GM23338 (cell line): ENCODE data around the gene R3HDM2. TPM values are rescaled to one million over a fixed set of nuclear protein-coding genes. Genes with fewer than 3 reads are reported as not detected.

Experiments used
- ATAC-seq: fragments of 200-7000 bp; cut with Tn5 transposase; 3 replicates; pipeline ENCODE4 v1.9.1; 2020
- DNase-seq: peaks from one replicate; pipeline ENCODE4 v3.0.0-alpha.2; 2015; ENCODE audit warnings: low spot score
- H2AFZ ChIP-seq: fragments of 200-600 bp; sonication (generic); 2 replicates; pipeline ENCODE4 v1.8.0; 2016; ENCODE audit warnings: antibody characterized with exemption, mild to moderate bottlenecking, moderate library complexity
- H3F3A ChIP-seq: fragments of 200-600 bp; sonication (generic); replicated peaks from 2 replicates; pipeline ENCODE4 v1.8.0; 2017; ENCODE audit warnings: antibody characterized with exemption, mixed run types, low read depth
- H3K27ac ChIP-seq: fragments of 200-600 bp; sonication (generic); 2 replicates; pipeline ENCODE4 v1.6.1; 2016; ENCODE audit warnings: low read depth
- H3K27me3 ChIP-seq: fragments of 200-600 bp; sonication (generic); 2 replicates; pipeline ENCODE4 v1.8.0; 2016; ENCODE audit warnings: mild to moderate bottlenecking, mixed run types, moderate library complexity; ENCODE audit not compliant: insufficient read depth
- H3K36me3 ChIP-seq: fragments of 200-600 bp; sonication (generic); 2 replicates; pipeline ENCODE4 v1.8.0; 2016; ENCODE audit warnings: mild to moderate bottlenecking; ENCODE audit not compliant: insufficient read depth
- H3K4me1 ChIP-seq: fragments of 200-600 bp; sonication (generic); 2 replicates; pipeline ENCODE4 v1.8.0; 2016; ENCODE audit warnings: mild to moderate bottlenecking, moderate library complexity; ENCODE audit not compliant: insufficient read depth
- H3K4me2 ChIP-seq: fragments of 200-600 bp; sonication (generic); 2 replicates; pipeline ENCODE4 v1.7.1; 2017; ENCODE audit warnings: mixed run types
- H3K4me3 ChIP-seq: fragments of 200-600 bp; sonication (generic); 2 replicates; pipeline ENCODE4 v1.6.1; 2016; ENCODE audit warnings: mixed run types
- H3K79me2 ChIP-seq: fragments of 200-600 bp; sonication (generic); replicated peaks from 2 replicates; pipeline ENCODE4 v1.8.0; 2017; ENCODE audit warnings: mild to moderate bottlenecking; ENCODE audit not compliant: insufficient read depth
- H3K9me2 ChIP-seq: fragments of 200-600 bp; sonication (generic); 2 replicates; pipeline ENCODE4 v1.8.0; 2017; ENCODE audit not compliant: insufficient read depth
- H4K20me1 ChIP-seq: fragments of 200-600 bp; sonication (generic); replicated peaks from 2 replicates; pipeline ENCODE4 v1.8.0; 2017; ENCODE audit warnings: mild to moderate bottlenecking; ENCODE audit not compliant: insufficient read depth
- H3K27ac Mint-ChIP-seq: 2 replicates; pipeline ENCODE4 v1.8.0; 2020; ENCODE audit warnings: inconsistent platforms, mild to moderate bottlenecking, moderate library complexity, mixed read lengths
- H3K27me3 Mint-ChIP-seq: 3 replicates; pipeline ENCODE4 v1.8.0; 2022; ENCODE audit warnings: low read depth, mild to moderate bottlenecking, moderate library complexity, mixed read lengths, inconsistent platforms; ENCODE audit not compliant: insufficient read depth, poor library complexity
- H3K36me3 Mint-ChIP-seq: 3 replicates; pipeline ENCODE4 v1.8.0; 2021; ENCODE audit warnings: low read depth, mild to moderate bottlenecking, inconsistent platforms, moderate library complexity, mixed read lengths
- H3K4me1 Mint-ChIP-seq: 3 replicates; pipeline ENCODE4 v1.8.0; 2020; ENCODE audit warnings: mild to moderate bottlenecking, inconsistent platforms, mixed read lengths
- H3K4me3 Mint-ChIP-seq: 3 replicates; pipeline ENCODE4 v1.8.0; 2021; ENCODE audit warnings: moderate library complexity, mild to moderate bottlenecking, inconsistent platforms, mixed read lengths
- H3K9me3 Mint-ChIP-seq: 3 replicates; pipeline ENCODE4 v1.8.0; 2020; ENCODE audit warnings: moderate library complexity, mild to moderate bottlenecking, inconsistent platforms, mixed read lengths
- CREB1 ChIP-seq: fragments of 250-450 bp; sonication (Bioruptor Pico); IDR thresholded peaks from 2 replicates; pipeline ENCODE4 v1.5.0; 2020; ENCODE audit warnings: low read depth, mild to moderate bottlenecking, moderate library complexity
- CTCF ChIP-seq, 2 experiments: fragments of 200-600 bp in 1 of 2; sonication (generic) in 1 of 2; conservative IDR thresholded peaks; 2 replicates each; pipeline versions ENCODE4 v1.5.1 to v1.6.1; 2016 to 2017; ENCODE audit warnings: antibody characterized with exemption in 2 of 2, low read depth in 2 of 2, mild to moderate bottlenecking in 2 of 2, moderate library complexity in 1 of 2
- EZH2 ChIP-seq: fragments of 200-600 bp; sonication (generic); IDR thresholded peaks from one replicate; pipeline ENCODE4 v1.8.0; 2017; ENCODE audit warnings: antibody characterized with exemption, mild to moderate bottlenecking, low read depth; ENCODE audit not compliant: unreplicated experiment
- EZH2phosphoT487 ChIP-seq: fragments of 200-600 bp; sonication (generic); IDR thresholded peaks from one replicate; pipeline ENCODE4 v1.8.1; 2018; ENCODE audit warnings: antibody characterized with exemption; ENCODE audit not compliant: unreplicated experiment
- JUNB ChIP-seq: IDR thresholded peaks from one replicate; pipeline ENCODE4 v1.6.1; 2016; ENCODE audit warnings: antibody characterized with exemption; ENCODE audit not compliant: unreplicated experiment
- NANOG ChIP-seq: IDR thresholded peaks from 2 replicates; pipeline ENCODE4 v1.6.1; 2016; ENCODE audit warnings: antibody characterized with exemption, borderline replicate concordance
- POLR2AphosphoS5 ChIP-seq: IDR thresholded peaks from 2 replicates; pipeline ENCODE4 v1.6.1; 2016; ENCODE audit warnings: antibody characterized with exemption, low read depth
- REST ChIP-seq: IDR thresholded peaks from one replicate; pipeline ENCODE4 v1.6.1; 2018; ENCODE audit warnings: antibody characterized with exemption; ENCODE audit not compliant: unreplicated experiment
- STAT1 ChIP-seq: IDR thresholded peaks from one replicate; pipeline ENCODE4 v1.6.1; 2016; ENCODE audit warnings: antibody characterized with exemption; ENCODE audit not compliant: unreplicated experiment
- ZNF114 ChIP-seq: fragments of 250-450 bp; sonication (Bioruptor Pico); IDR thresholded peaks from 2 replicates; pipeline ENCODE4 v1.5.0; 2020; ENCODE audit warnings: mild to moderate bottlenecking, moderate library complexity
- ZNF331 ChIP-seq: fragments of 250-450 bp; sonication (Bioruptor Pico); IDR thresholded peaks from 2 replicates; pipeline ENCODE4 v1.5.0; 2020; ENCODE audit warnings: low read depth, mild to moderate bottlenecking, moderate library complexity
- polyA plus RNA-seq: library from polyadenylated mRNA; unstranded; fragments of >200 nt; fragmentation: Nextera tagmentation; extraction: Ambion mirVana; gene quantifications from 2 replicates; pipeline ENCODE4 v1.2.1, GENCODE V29; 2016
- total RNA-seq: library from RNA; depleted of rRNA; stranded (reverse); fragments of >200 nt; shearing (Covaris generic); gene quantifications from 2 replicates; pipeline ENCODE4 v1.2.3, GENCODE V29; 2014
- TF ChIP-seq, protein P1 (sequence below): fragments of 250-450 bp; sonication (Bioruptor Pico); IDR thresholded peaks from 2 replicates; pipeline ENCODE4 v1.5.0; 2020; ENCODE audit warnings: mild to moderate bottlenecking, moderate library complexity
- TF ChIP-seq, protein P2 (sequence below): IDR thresholded peaks from 2 replicates; pipeline ENCODE4 v1.6.1; 2016; ENCODE audit warnings: antibody characterized with exemption

Gene R3HDM2
- total and polyA plus RNA-seq, 2 experiments from 2014 or later = 9.6 to 19.6 TPM

DNA sequence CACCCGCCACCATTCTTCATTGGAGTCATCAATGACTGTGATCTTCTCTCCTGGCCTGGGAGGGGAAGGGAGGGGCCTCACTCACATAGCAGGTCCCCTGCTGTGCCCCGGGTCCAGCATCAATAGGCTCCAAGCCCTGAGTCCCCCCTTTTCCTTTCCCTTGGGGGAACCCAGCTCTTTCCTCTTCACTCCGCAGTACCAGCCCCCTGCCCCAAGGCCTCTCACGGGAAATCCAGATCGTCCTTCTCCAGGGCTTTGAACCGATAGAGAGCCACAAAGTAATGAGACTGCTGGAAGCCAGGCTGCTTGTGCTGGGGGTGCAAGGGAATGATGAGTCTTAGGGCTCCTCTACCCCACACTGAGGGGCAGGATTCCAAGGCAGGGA is 186.5 kb downstream of the R3HDM2 start:
- no peak overlapping the region for H3K27ac ChIP-seq
- peaks cover 63% of the 10 kb centered on the region for H3K4me1 Mint-ChIP-seq
- no peaks in the 10 kb centered on the region; the same call in 2 of the 3 replicates for H3K36me3 Mint-ChIP-seq
- H3K4me3 ChIP-seq = peak overlapping the region; percentile 85; the same call in 1 of the 2 replicates
- H3K79me2 ChIP-seq = no peaks in the 10 kb centered on the region
- H3K9me3 Mint-ChIP-seq = no peaks in the 10 kb centered on the region
- peaks cover 48% of the 10 kb centered on the region for H3K4me1 ChIP-seq
- TF ChIP-seq EZH2 (no peak), NANOG (no peak), REST (no peak), EZH2phosphoT487 (no peak), CREB1 (CRISPR knock-in tag) (no peak), ZNF114 (CRISPR knock-in tag) (no peak), STAT1 (no peak), ZNF331 (CRISPR knock-in tag) (no peak), POLR2AphosphoS5 (no peak), CTCF (conservative IDR thresholded peaks at IDR 0.05; ENCODE audit: low read depth in 2 of 2) (no peak), JUNB (no peak)
- TF ChIP-seq, protein P1, sequence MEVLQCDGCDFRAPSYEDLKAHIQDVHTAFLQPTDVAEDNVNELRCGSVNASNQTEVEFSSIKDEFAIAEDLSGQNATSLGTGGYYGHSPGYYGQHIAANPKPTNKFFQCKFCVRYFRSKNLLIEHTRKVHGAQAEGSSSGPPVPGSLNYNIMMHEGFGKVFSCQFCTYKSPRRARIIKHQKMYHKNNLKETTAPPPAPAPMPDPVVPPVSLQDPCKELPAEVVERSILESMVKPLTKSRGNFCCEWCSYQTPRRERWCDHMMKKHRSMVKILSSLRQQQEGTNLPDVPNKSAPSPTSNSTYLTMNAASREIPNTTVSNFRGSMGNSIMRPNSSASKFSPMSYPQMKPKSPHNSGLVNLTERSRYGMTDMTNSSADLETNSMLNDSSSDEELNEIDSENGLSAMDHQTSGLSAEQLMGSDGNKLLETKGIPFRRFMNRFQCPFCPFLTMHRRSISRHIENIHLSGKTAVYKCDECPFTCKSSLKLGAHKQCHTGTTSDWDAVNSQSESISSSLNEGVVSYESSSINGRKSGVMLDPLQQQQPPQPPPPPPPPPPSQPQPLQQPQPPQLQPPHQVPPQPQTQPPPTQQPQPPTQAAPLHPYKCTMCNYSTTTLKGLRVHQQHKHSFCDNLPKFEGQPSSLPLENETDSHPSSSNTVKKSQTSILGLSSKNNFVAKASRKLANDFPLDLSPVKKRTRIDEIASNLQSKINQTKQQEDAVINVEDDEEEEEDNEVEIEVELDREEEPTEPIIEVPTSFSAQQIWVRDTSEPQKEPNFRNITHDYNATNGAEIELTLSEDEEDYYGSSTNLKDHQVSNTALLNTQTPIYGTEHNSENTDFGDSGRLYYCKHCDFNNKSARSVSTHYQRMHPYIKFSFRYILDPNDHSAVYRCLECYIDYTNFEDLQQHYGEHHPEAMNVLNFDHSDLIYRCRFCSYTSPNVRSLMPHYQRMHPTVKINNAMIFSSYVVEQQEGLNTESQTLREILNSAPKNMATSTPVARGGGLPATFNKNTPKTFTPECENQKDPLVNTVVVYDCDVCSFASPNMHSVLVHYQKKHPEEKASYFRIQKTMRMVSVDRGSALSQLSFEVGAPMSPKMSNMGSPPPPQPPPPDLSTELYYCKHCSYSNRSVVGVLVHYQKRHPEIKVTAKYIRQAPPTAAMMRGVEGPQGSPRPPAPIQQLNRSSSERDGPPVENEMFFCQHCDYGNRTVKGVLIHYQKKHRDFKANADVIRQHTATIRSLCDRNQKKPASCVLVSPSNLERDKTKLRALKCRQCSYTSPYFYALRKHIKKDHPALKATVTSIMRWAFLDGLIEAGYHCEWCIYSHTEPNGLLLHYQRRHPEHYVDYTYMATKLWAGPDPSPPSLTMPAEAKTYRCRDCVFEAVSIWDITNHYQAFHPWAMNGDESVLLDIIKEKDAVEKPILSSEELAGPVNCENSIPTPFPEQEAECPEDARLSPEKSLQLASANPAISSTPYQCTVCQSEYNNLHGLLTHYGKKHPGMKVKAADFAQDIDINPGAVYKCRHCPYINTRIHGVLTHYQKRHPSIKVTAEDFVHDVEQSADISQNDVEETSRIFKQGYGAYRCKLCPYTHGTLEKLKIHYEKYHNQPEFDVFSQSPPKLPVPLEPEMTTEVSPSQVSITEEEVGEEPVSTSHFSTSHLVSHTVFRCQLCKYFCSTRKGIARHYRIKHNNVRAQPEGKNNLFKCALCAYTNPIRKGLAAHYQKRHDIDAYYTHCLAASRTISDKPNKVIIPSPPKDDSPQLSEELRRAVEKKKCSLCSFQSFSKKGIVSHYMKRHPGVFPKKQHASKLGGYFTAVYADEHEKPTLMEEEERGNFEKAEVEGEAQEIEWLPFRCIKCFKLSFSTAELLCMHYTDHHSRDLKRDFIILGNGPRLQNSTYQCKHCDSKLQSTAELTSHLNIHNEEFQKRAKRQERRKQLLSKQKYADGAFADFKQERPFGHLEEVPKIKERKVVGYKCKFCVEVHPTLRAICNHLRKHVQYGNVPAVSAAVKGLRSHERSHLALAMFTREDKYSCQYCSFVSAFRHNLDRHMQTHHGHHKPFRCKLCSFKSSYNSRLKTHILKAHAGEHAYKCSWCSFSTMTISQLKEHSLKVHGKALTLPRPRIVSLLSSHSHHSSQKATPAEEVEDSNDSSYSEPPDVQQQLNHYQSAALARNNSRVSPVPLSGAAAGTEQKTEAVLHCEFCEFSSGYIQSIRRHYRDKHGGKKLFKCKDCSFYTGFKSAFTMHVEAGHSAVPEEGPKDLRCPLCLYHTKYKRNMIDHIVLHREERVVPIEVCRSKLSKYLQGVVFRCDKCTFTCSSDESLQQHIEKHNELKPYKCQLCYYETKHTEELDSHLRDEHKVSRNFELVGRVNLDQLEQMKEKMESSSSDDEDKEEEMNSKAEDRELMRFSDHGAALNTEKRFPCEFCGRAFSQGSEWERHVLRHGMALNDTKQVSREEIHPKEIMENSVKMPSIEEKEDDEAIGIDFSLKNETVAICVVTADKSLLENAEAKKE (CRISPR knock-in tag) = no peak
- TF ChIP-seq, protein P2, sequence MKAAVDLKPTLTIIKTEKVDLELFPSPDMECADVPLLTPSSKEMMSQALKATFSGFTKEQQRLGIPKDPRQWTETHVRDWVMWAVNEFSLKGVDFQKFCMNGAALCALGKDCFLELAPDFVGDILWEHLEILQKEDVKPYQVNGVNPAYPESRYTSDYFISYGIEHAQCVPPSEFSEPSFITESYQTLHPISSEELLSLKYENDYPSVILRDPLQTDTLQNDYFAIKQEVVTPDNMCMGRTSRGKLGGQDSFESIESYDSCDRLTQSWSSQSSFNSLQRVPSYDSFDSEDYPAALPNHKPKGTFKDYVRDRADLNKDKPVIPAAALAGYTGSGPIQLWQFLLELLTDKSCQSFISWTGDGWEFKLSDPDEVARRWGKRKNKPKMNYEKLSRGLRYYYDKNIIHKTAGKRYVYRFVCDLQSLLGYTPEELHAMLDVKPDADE = no peak
- no peaks in the 10 kb centered on the region for H3K36me3 ChIP-seq
- H3K4me2 ChIP-seq = peak overlapping the region; percentile 99; the same call in 1 of the 2 replicates
- peak overlapping the region; percentile 79 for H3K4me3 Mint-ChIP-seq
- H3K27me3 ChIP-seq = peaks cover 49% of the 10 kb centered on the region
- no peaks in the 10 kb centered on the region for H3K9me2 ChIP-seq
- no peak overlapping the region for H3K27ac Mint-ChIP-seq
- peaks cover 10% of the 10 kb centered on the region for H3F3A ChIP-seq
- H4K20me1 ChIP-seq = no peaks in the 10 kb centered on the region; the same call in 1 of the 2 replicates
- no peak overlapping the region for H2AFZ ChIP-seq
- H3K27me3 Mint-ChIP-seq = peaks cover 68% of the 10 kb centered on the region
- DNase-seq (peak; percentile 33), ATAC-seq (no peak)
